Measurements from ENCODE around the gene MAP3K13.
"Not testable (repeated sequence)": the region's sequence is repeated elsewhere in the genome, so short reads cannot be mapped to it uniquely, and the experiment has no call there.

The MAP3K13 gene

GRCh38 chr3:185460719-185461350, 97.9 kb downstream of the MAP3K13 start:
- FAIRE-seq: no peak

GRCh38 chr3:185465471-185465870, 102.5 kb downstream of the MAP3K13 start:
- FAIRE-seq: no peak

- not testable (repeated sequence) for FAIRE-seq
Observed at GRCh38 chr3:185466123-185466522, 103.2 kb downstream of the MAP3K13 start.

GRCh38 chr3:185469542-185469941, 106.6 kb downstream of the MAP3K13 start:
- FAIRE-seq: no peak

GRCh38 chr3:185470323-185470722, 107.4 kb downstream of the MAP3K13 start:
- no peak for FAIRE-seq

GRCh38 chr3:185473290-185473815, 110.4 kb downstream of the MAP3K13 start:
- no peak for FAIRE-seq

- not testable (repeated sequence) for FAIRE-seq
Observed at GRCh38 chr3:185474922-185475321, 112.0 kb downstream of the MAP3K13 start.

- no peak for FAIRE-seq
Observed at GRCh38 chr3:185477316-185477715, 114.4 kb downstream of the MAP3K13 start.

GRCh38 chr3:185479373-185479945, 116.5 kb downstream of the MAP3K13 start:
- no peak for FAIRE-seq

- no peak for FAIRE-seq
Observed at GRCh38 chr3:185484296-185484695, 121.4 kb downstream of the MAP3K13 start.

GRCh38 chr3:185486394-185486793, 123.5 kb downstream of the MAP3K13 start:
- FAIRE-seq: no peak

- FAIRE-seq: no peak
Observed at GRCh38 chr3:185488465-185488864, 125.5 kb downstream of the MAP3K13 start.

GRCh38 chr3:185489462-185489861, 126.5 kb downstream of the MAP3K13 start:
- FAIRE-seq: no peak

- FAIRE-seq: no peak
Observed at GRCh38 chr3:185490241-185490640, 127.3 kb downstream of the MAP3K13 start.

GRCh38 chr3:185498503-185499396, 135.8 kb downstream of the MAP3K13 start, which contains the start of gene TMEM41A:
TMEM41A (minus strand) TSS chr3:185499035; CDS start chr3:185498961, 74 bp downstream.
- FAIRE-seq: no peak

- FAIRE-seq: no peak
Observed at GRCh38 chr3:185502987-185503386, 140.1 kb downstream of the MAP3K13 start.

- FAIRE-seq: no peak
Observed at GRCh38 chr3:185503521-185503920, 140.6 kb downstream of the MAP3K13 start.

GRCh38 chr3:185504636-185505035, 141.7 kb downstream of the MAP3K13 start:
- FAIRE-seq: no peak

- FAIRE-seq: no peak
Observed at GRCh38 chr3:185507883-185508282, 144.9 kb downstream of the MAP3K13 start.

- no peak for FAIRE-seq
Observed at GRCh38 chr3:185508335-185508991, 145.5 kb downstream of the MAP3K13 start.

GRCh38 chr3:185511711-185512110, 148.8 kb downstream of the MAP3K13 start:
- no peak for FAIRE-seq

- FAIRE-seq: no peak
Observed at GRCh38 chr3:185517387-185518130, 154.6 kb downstream of the MAP3K13 start.
